ENCODE measurements around the gene VPS8. TPM values are rescaled to one million over a fixed set of nuclear protein-coding genes. Genes with fewer than 3 reads are reported as not detected.

Gene VPS8
- total and polyA plus RNA-seq, 2 of the 8 experiments (the other 6 are each of a cell fraction or from before 2014, with no cell fraction given): 13.0 to 41.0 TPM

DNA sequence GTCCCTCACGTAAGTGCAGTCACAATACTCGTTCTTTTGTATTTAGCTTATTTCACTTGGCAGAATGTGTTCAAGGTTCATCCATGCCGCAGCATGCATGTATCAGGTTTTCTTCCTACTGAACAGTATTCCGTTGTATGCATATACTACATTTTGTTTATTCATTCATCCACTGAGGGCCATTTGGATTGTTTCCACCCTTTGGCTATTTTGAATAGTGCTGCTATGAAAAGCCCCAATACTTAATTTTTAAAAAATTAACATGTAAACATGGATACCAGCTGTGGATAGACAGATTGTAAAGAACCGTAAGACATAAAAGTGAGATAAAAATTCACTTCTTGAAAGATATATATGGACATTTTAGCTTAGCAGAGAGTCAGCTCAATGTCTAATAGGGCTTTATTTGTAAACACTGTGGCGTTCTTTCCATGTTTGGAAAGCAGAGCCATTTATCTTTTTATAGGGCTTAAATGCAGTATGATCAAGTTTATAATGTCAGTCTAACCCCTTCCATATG, 115.9 kb downstream of the VPS8 start:
- DNase-seq (ENCODE audit: low read depth in 1 of 2, low spot score in 2 of 2): no peak
- POLR2A ChIA-PET (ENCODE audit: partially characterized antibody): no interaction called here
- CTCF ChIA-PET (ENCODE audit: partially characterized antibody): interaction anchor here (0.9 to 1.1 kb wide), 2 partner anchors 12 to 144 kb away, joined by 3 read pairs; no protein-coding TSS in a partner anchor
- no peak for TF ChIP-seq FOSL1 (IDR thresholded peaks at IDR 0.05; ENCODE audit: insufficient read depth, low read depth, low read length)
- no peak for TF ChIP-seq JUND (IDR thresholded peaks at IDR 0.05; ENCODE audit: low read length)
- no peak for TF ChIP-seq EP300 (IDR thresholded peaks at IDR 0.05; ENCODE audit: borderline replicate concordance in 1 of 2, low read depth in 2 of 2, low read length in 2 of 2)
- no peak for TF ChIP-seq NANOG (IDR thresholded peaks at IDR 0.05; ENCODE audit: insufficient read depth, low read depth, low read length, poor library complexity, severe bottlenecking)
- no peak for TF ChIP-seq HDAC2 (IDR thresholded peaks at IDR 0.05; ENCODE audit: borderline replicate concordance in 1 of 2, low read depth in 2 of 2, low read length in 2 of 2)
- TF ChIP-seq CTBP2 (IDR thresholded peaks at IDR 0.05; ENCODE audit: borderline replicate concordance, insufficient read depth, insufficient read length, low read length): no peak

More for the DNA sequence above, 115.9 kb downstream of the VPS8 start:
- WGBS, 2 experiments (ENCODE audit: extremely low coverage in 1 of 2, insufficient coverage in 1 of 2, insufficient read length in 1 of 2, insufficient replicate concordance in 2 of 2, low coverage in 1 of 2, low lambda C conversion rate in 2 of 2, missing lambda C conversion rate in 1 of 2): 95% methylated on average over 6 of the region's 6 CpGs; no CpG with 5 or more reads in 1 of the 2 experiments
- H2AK5ac ChIP-seq (ENCODE audit: low read depth, low read length): no peak overlapping the region
- H3K4ac ChIP-seq (replicated peaks; ENCODE audit: insufficient read length, low read depth, low read length): no peak overlapping the region
- H3K23ac ChIP-seq (ENCODE audit: insufficient read length): no peak overlapping the region
- no peak overlapping the region for H2BK15ac ChIP-seq (ENCODE audit: low read length)
- H4K8ac ChIP-seq (ENCODE audit: extremely low read depth, insufficient read depth, low read length): no peak overlapping the region
- H3K79me2 ChIP-seq (ENCODE audit: control insufficient read depth in 1 of 2, insufficient read depth in 2 of 2, low read length in 2 of 2): no peaks in the 10 kb centered on the region
- no peak overlapping the region for H3K56ac ChIP-seq (replicated peaks; ENCODE audit: insufficient read length, low read depth, low read length)
- no peak overlapping the region for H2BK120ac ChIP-seq (replicated peaks; ENCODE audit: low read depth, low read length)
- no peak overlapping the region for H3K4me3 ChIP-seq (ENCODE audit: extremely low read depth in 1 of 4, insufficient read depth in 2 of 4, low read depth in 3 of 4, low read length in 4 of 4)
- peaks cover 0 to 11% (median 2%) of the 10 kb centered on the region in 4 experiments; a peak in 4 of 8 replicates for H3K36me3 ChIP-seq (ENCODE audit: control insufficient read depth in 2 of 4, insufficient read depth in 4 of 4, low read length in 3 of 4)
- H2BK12ac ChIP-seq (ENCODE audit: low read depth, low read length): no peak overlapping the region
- H2BK20ac ChIP-seq (ENCODE audit: low read length): no peak overlapping the region
- H3K79me1 ChIP-seq (ENCODE audit: low read depth, low read length): no peaks in the 10 kb centered on the region
- no peak overlapping the region for H3K9ac ChIP-seq (replicated peaks in 1 of 4; ENCODE audit: extremely low read depth in 1 of 4, low read depth in 3 of 4, low read length in 3 of 4)
- no peaks in the 10 kb centered on the region for H3K9me3 ChIP-seq (ENCODE audit: insufficient read depth in 2 of 2, low read depth in 1 of 2, low read length in 1 of 2)
- H3K4me1 ChIP-seq (replicated peaks in 1 of 4; ENCODE audit: control insufficient read depth in 3 of 4, insufficient read depth in 4 of 4, low read length in 3 of 4): peaks cover 0 to 2% (median 0%) of the 10 kb centered on the region in 4 experiments; a peak in 1 of 7 replicates
- H4K5ac ChIP-seq (ENCODE audit: insufficient read length, low read depth, low read length): no peak overlapping the region
- no peak for FAIRE-seq
- no peak overlapping the region for H4K91ac ChIP-seq (replicated peaks; ENCODE audit: insufficient read length, low read length)
- H2AFZ ChIP-seq (ENCODE audit: low read length): no peak overlapping the region
- H3K27ac ChIP-seq (ENCODE audit: low read depth, low read length): no peak overlapping the region
- no peak overlapping the region for H3K18ac ChIP-seq (ENCODE audit: extremely low read depth, low read length)
- H3K27me3 ChIP-seq (replicated peaks in 1 of 4; ENCODE audit: control insufficient read depth in 3 of 4, extremely low read depth in 1 of 4, insufficient read depth in 3 of 4, low read length in 3 of 4): no peaks in the 10 kb centered on the region
- H3K4me2 ChIP-seq (ENCODE audit: insufficient read depth in 1 of 2, low read depth in 2 of 2, low read length in 2 of 2): no peak overlapping the region
- no peaks in the 10 kb centered on the region for H4K20me1 ChIP-seq (replicated peaks in 1 of 2; ENCODE audit: control insufficient read depth in 1 of 2, insufficient read depth in 2 of 2, low read length in 2 of 2)
- H3K23me2 ChIP-seq (ENCODE audit: low read depth, low read length): no peaks in the 10 kb centered on the region
- H3K14ac ChIP-seq (ENCODE audit: insufficient read length): no peak overlapping the region
- no peak overlapping the region for H2BK5ac ChIP-seq (ENCODE audit: low read depth, low read length)
